Measurements from ENCODE around the gene KIF1C. TPM values are rescaled to one million over a fixed set of nuclear protein-coding genes. Genes with fewer than 3 reads are reported as not detected.

The KIF1C gene
- total RNA-seq, 1 experiment from 2014 or later: 121 TPM

- no peak overlapping the region for H3K27ac ChIP-seq (ENCODE audit: low read depth, low read length)
- H2AFZ ChIP-seq (ENCODE audit: low read depth, low read length, poor library complexity, severe bottlenecking): peak overlapping the region; percentile 88
- H3K4me3 ChIP-seq (replicated peaks in 1 of 2; ENCODE audit: low read depth in 1 of 2, low read length in 2 of 2): peak overlapping the region; percentile 30 to 44
- H3K9ac ChIP-seq (ENCODE audit: low read length): peak overlapping the region; percentile 44; the same call in 1 of the 2 replicates
- POLR2A ChIA-PET: no interaction called here
- ATAC-seq (peak; percentile 84), DNase-seq (ENCODE audit: low read depth, low spot score) (peak; percentile 62)
- RAD21 ChIA-PET (ENCODE audit: low non-redundant PET in 1 of 2, low total read pairs in 2 of 2, uncharacterized antibody in 2 of 2, unreplicated experiment in 2 of 2): no interaction called here
- BruUV-seq (replicated peaks): no TSS peak
- peaks cover 3 to 11% of the 10 kb centered on the region in 2 experiments; a peak in 3 of 4 replicates for H3K4me1 ChIP-seq (ENCODE audit: control insufficient read depth in 1 of 2, insufficient read depth in 2 of 2, low read length in 2 of 2)
- peak overlapping the region; percentile 84 for H3K4me2 ChIP-seq (ENCODE audit: low read length)
- H3K79me2 ChIP-seq (ENCODE audit: insufficient read depth, low read length): no peaks in the 10 kb centered on the region
- no peaks in the 10 kb centered on the region for H3K9me2 ChIP-seq (ENCODE audit: insufficient read depth)
- no peaks in the 10 kb centered on the region for H4K20me1 ChIP-seq (ENCODE audit: insufficient read depth)
- intact Hi-C loops (cut with micrococcal nuclease): loop anchor here (1.0 kb wide), 1 partner anchor 31 kb away; no protein-coding TSS in a partner anchor
- no peaks in the 10 kb centered on the region for H3K36me3 ChIP-seq (ENCODE audit: control insufficient read depth in 1 of 2, insufficient read depth in 2 of 2, low read length in 2 of 2)
- H3K9me3 ChIP-seq (ENCODE audit: control insufficient read depth in 1 of 2, insufficient read depth in 1 of 2, low read depth in 1 of 2, low read length in 2 of 2): no peaks in the 10 kb centered on the region
- CTCF ChIA-PET: interaction anchor here (0.9 kb wide), 2 partner anchors 9 to 24 kb away, joined by 3 to 4 read pairs; no protein-coding TSS in a partner anchor
- H3K27me3 ChIP-seq (ENCODE audit: insufficient read depth, low read length): no peaks in the 10 kb centered on the region
- TF ChIP-seq REST (IDR thresholded peaks at IDR 0.05; ENCODE audit: low read depth) (no peak), JUND (IDR thresholded peaks at IDR 0.05) (no peak), EGR1 (IDR thresholded peaks at IDR 0.05; ENCODE audit: low read depth) (peak; percentile 41; the same call in 1 of the 2 replicates), ZNF274 (IDR thresholded peaks at IDR 0.05; ENCODE audit: low read depth, low read length) (no peak), SIN3A (IDR thresholded peaks at IDR 0.05; ENCODE audit: low read depth) (no peak), ZBTB33 (IDR thresholded peaks at IDR 0.05; ENCODE audit: extremely low read depth, insufficient replicate concordance, low read length) (no peak), CEBPB (IDR thresholded peaks at IDR 0.05; ENCODE audit: low read depth) (no peak), SP1 (IDR thresholded peaks at IDR 0.05; ENCODE audit: low read depth) (no peak), CBX3 (IDR thresholded peaks at IDR 0.05; ENCODE audit: low read depth) (no peak), TCF7L2 (IDR thresholded peaks at IDR 0.05; ENCODE audit: borderline replicate concordance, extremely low read depth, insufficient read depth, insufficient read length) (no peak), ELF1 (IDR thresholded peaks at IDR 0.05; ENCODE audit: borderline replicate concordance, low read depth) (no peak), POLR2A (IDR thresholded peaks at IDR 0.05; ENCODE audit: borderline replicate concordance, extremely low read depth, insufficient read depth, insufficient read length) (no peak), ATF3 (IDR thresholded peaks at IDR 0.05) (no peak), EZH2phosphoT487 (IDR thresholded peaks at IDR 0.05; ENCODE audit: borderline replicate concordance) (no peak), RAD21 (IDR thresholded peaks at IDR 0.05; ENCODE audit: low read depth) (peak; percentile 49; the same call in 1 of the 2 replicates), MAX (IDR thresholded peaks at IDR 0.05) (peak; percentile 75), EZH2 (IDR thresholded peaks at IDR 0.05) (no peak), FOSL1 (IDR thresholded peaks at IDR 0.05; ENCODE audit: low read depth) (no peak), SRF (IDR thresholded peaks at IDR 0.05; ENCODE audit: low read depth) (no peak), ZFX (IDR thresholded peaks at IDR 0.05) (no peak), YY1 (IDR thresholded peaks at IDR 0.05; ENCODE audit: extremely low read depth, insufficient replicate concordance, low read depth, low read length) (no peak), POLR2AphosphoS5 (IDR thresholded peaks at IDR 0.05; ENCODE audit: low read depth, low read length) (no peak)
Measured at GRCh38 chr17:5031365-5032082, 33.8 kb downstream of the KIF1C start.
